ENCODE results near the gene ATP5F1C.

ATP5F1C gene

GRCh38 chr10:7853226-7853842, 65.4 kb downstream of the ATP5F1C start:
- no peak for DNase-seq (ENCODE audit: low read depth)

- DNase-seq (ENCODE audit: low read depth): no peak
Measured at GRCh38 chr10:7853890-7854289, 65.9 kb downstream of the ATP5F1C start.

GRCh38 chr10:7855205-7855604, 67.2 kb downstream of the ATP5F1C start:
- no peak for DNase-seq (ENCODE audit: low read depth)

GRCh38 chr10:7856678-7857077, 68.7 kb downstream of the ATP5F1C start:
- no peak for DNase-seq (ENCODE audit: low read depth)

- no peak for DNase-seq (ENCODE audit: low read depth)
Measured at GRCh38 chr10:7857262-7857661, 69.3 kb downstream of the ATP5F1C start.

Measured in HS-27A (cell line).